Colonic mucosa (tissue), 4 donors: ENCODE measurements around the gene LRRC25. TPM values are rescaled to one million over a fixed set of nuclear protein-coding genes. Genes with fewer than 3 reads are reported as not detected.

Experiments used
- DNase-seq: peaks from one replicate; pipeline ENCODE4 v3.0.0-alpha.2; 2020
- H3K27ac ChIP-seq: fragments of 200-600 bp; one replicate; pipeline ENCODE4 v1.8.0; 2021
- H3K27me3 ChIP-seq: fragments of 200-600 bp; one replicate; pipeline ENCODE4 v1.8.0; 2021
- H3K36me3 ChIP-seq: fragments of 200-600 bp; one replicate; pipeline ENCODE4 v1.8.0; 2021
- H3K4me1 ChIP-seq: fragments of 200-600 bp; one replicate; pipeline ENCODE4 v1.8.0; 2021; ENCODE audit warnings: mild to moderate bottlenecking
- H3K4me3 ChIP-seq: fragments of 200-600 bp; one replicate; pipeline ENCODE4 v1.8.0; 2021
- H3K9ac ChIP-seq, 2 donors: one replicate each; pipeline ENCODE4 v1.7.0; 2013; ENCODE audit warnings: control low read depth in 2 of 2, low read depth in 2 of 2, low read length in 2 of 2
- H3K9me3 ChIP-seq: fragments of 200-600 bp; one replicate; pipeline ENCODE4 v1.8.0; 2021
- intact Hi-C: fragments of 100-400 bp; cut with DNase I; formaldehyde crosslinking; loops from one replicate; pipeline ENCODE4 v1.14.1; 2022
- total RNA-seq, 2 donors: library from RNA; stranded (reverse); fragmentation: NEBNext Ultra II Directional in 1 of 2; extraction: Animal tissue kit (Norgen Biotek cat#: 25700) in 1 of 2; gene quantifications; one replicate each; pipeline ENCODE4 v1.2.1, GENCODE V29; 2021
- TF ChIP-seq, protein P1 (sequence below): fragments of 200-600 bp; IDR thresholded peaks from one replicate; pipeline ENCODE4 v1.8.0; 2022; ENCODE audit warnings: antibody characterized with exemption, mild to moderate bottlenecking
- donor health status: healthy.
- donor health status: DM: no; HTN: no; CAD: no.
- donor health status: DM: no; HTN: no; CAD: no.

LRRC25 gene
- total RNA-seq, 2 donors from 2014 or later: 1.4 to 3.9 TPM

GRCh38 chr19:18392417-18392816 is 5.0 kb downstream of the LRRC25 start:
- Histone ChIP-seq H3K36me3 (no peaks in the 10 kb centered on the region), H3K4me1 (peaks cover 4% of the 10 kb centered on the region), H3K9ac (no peak overlapping the region), H3K27me3 (peaks cover 7% of the 10 kb centered on the region), H3K9me3 (no peaks in the 10 kb centered on the region), H3K27ac (no peak overlapping the region), H3K4me3 (no peak overlapping the region)
- DNase-seq: peak; percentile 72
- TF ChIP-seq, protein P1, sequence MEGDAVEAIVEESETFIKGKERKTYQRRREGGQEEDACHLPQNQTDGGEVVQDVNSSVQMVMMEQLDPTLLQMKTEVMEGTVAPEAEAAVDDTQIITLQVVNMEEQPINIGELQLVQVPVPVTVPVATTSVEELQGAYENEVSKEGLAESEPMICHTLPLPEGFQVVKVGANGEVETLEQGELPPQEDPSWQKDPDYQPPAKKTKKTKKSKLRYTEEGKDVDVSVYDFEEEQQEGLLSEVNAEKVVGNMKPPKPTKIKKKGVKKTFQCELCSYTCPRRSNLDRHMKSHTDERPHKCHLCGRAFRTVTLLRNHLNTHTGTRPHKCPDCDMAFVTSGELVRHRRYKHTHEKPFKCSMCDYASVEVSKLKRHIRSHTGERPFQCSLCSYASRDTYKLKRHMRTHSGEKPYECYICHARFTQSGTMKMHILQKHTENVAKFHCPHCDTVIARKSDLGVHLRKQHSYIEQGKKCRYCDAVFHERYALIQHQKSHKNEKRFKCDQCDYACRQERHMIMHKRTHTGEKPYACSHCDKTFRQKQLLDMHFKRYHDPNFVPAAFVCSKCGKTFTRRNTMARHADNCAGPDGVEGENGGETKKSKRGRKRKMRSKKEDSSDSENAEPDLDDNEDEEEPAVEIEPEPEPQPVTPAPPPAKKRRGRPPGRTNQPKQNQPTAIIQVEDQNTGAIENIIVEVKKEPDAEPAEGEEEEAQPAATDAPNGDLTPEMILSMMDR: no peak
- intact Hi-C loops: no loop called here

GRCh38 chr19:18391509-18392075 is 5.8 kb downstream of the LRRC25 start:
- no peaks in the 10 kb centered on the region for H3K9me3 ChIP-seq
- no peaks in the 10 kb centered on the region for H3K4me1 ChIP-seq
- no peaks in the 10 kb centered on the region for H3K36me3 ChIP-seq
- no peak overlapping the region for H3K9ac ChIP-seq
- no peaks in the 10 kb centered on the region for H3K27me3 ChIP-seq
- no peak overlapping the region for H3K4me3 ChIP-seq
- no peak for DNase-seq
- TF ChIP-seq, protein P1: no peak
- no peak overlapping the region for H3K27ac ChIP-seq
- intact Hi-C loops: no loop called here

DNA sequence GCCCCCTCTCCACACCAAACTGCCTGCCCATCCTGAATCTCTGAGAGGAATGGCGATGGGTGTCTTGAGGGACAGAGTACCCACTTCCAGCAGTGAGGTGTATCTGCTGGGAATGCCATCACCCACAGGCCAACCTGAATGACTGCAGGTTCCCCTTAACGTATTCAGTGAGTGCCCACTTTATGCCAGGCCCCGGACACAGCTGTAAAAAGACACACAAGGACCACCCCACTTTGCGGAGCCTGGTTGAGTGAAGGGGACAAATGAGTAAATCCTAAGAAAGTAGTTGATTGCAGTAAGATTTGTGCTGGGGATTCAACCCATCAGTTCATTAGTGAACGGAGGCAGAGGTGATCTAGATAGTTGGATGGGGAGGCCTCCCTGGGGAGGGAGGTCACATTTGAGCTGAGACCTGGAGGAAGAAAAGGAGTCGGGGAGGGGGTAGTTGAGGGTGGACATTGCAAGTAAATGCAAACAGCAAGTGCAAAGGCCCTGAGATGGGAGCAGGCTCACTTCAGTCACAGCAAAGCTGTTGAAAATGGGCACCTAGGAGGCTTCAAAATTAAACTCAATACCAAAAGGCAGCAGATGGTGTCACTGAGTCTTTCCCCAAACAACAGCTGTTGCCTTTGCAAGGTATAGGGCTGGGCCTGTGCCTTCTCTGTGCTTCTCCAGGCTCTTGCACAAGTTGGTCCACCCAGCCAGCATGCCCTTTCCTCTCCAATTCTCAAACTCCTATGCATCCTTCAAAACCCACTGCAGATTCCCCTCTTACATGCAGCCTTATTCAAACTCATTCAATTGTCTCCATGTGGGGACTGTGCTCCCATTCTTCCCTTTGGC is 7.1 kb downstream of the LRRC25 start:
- no peak overlapping the region for H3K4me3 ChIP-seq
- no peaks in the 10 kb centered on the region for H3K4me1 ChIP-seq
- no peaks in the 10 kb centered on the region for H3K9me3 ChIP-seq
- intact Hi-C loops: no loop called here
- no peaks in the 10 kb centered on the region for H3K36me3 ChIP-seq
- H3K27me3 ChIP-seq: no peaks in the 10 kb centered on the region
- no peak for DNase-seq
- no peak overlapping the region for H3K27ac ChIP-seq
- TF ChIP-seq, protein P1: no peak
- no peak overlapping the region for H3K9ac ChIP-seq

DNA sequence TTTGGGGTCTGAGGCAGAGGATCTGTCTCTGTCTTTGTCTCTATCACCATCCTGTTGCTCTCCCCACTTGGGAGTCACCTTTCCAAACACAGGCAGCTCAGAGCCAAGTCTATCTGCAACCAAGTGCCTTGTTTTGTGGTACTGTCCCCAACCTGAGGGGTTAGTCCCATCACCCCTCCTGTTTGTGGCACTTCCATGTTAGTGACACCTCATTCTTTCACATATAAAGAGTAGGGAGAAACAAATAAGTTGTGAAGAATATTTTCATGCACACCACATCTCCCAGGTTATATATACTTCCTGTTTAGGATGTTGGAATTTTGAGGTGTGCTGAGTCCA is 7.7 kb downstream of the LRRC25 start:
- Histone ChIP-seq H3K4me3 (no peak overlapping the region), H3K9me3 (no peaks in the 10 kb centered on the region), H3K27me3 (no peaks in the 10 kb centered on the region), H3K27ac (no peak overlapping the region), H3K36me3 (no peaks in the 10 kb centered on the region), H3K9ac (no peak overlapping the region), H3K4me1 (no peaks in the 10 kb centered on the region)
- TF ChIP-seq, protein P1: no peak
- no peak for DNase-seq
- intact Hi-C loops: loop anchor here (2.0 kb wide), 1 partner anchor 23 kb away; no protein-coding TSS in a partner anchor

- intact Hi-C loops: loop anchor here (2.0 kb wide), 1 partner anchor 24 kb away; no protein-coding TSS in a partner anchor
- H3K9ac ChIP-seq: peak overlapping the region; percentile 37 to 99
- H3K4me3 ChIP-seq: peak overlapping the region; percentile 43
Observed at GRCh38 chr19:18388960-18389725, 8.3 kb downstream of the LRRC25 start.

More at GRCh38 chr19:18388960-18389725, 8.3 kb downstream of the LRRC25 start:
- H3K9me3 ChIP-seq: no peaks in the 10 kb centered on the region
- DNase-seq: no peak
- no peaks in the 10 kb centered on the region for H3K36me3 ChIP-seq
- no peaks in the 10 kb centered on the region for H3K27me3 ChIP-seq
- H3K4me1 ChIP-seq: no peaks in the 10 kb centered on the region
- TF ChIP-seq, protein P1: no peak
- peak overlapping the region; percentile 72 for H3K27ac ChIP-seq
